Stomach (tissue), 4 donors: ENCODE results near the gene PALM3.

ENCODE experiments used
- EP300 ChIP-seq: sonication (generic); formaldehyde crosslinking; IDR thresholded peaks from one replicate; pipeline ENCODE4 v1.6.1; 2017; ENCODE audit warnings: antibody characterized with exemption
- POLR2A ChIP-seq, 4 donors: fragments of 450-650 bp; IDR thresholded peaks; one replicate each; pipeline ENCODE4 v1.6.1; 2016; ENCODE audit warnings: antibody characterized with exemption in 4 of 4, control low read depth in 2 of 4, mild to moderate bottlenecking in 1 of 4, moderate library complexity in 1 of 4
- POLR2AphosphoS5 ChIP-seq, 3 donors: sonication (generic); formaldehyde crosslinking; IDR thresholded peaks; one replicate each; pipeline ENCODE4 v1.6.1; 2016; ENCODE audit warnings: antibody characterized with exemption in 3 of 3
- TF ChIP-seq, protein P1 (sequence below), 7 experiments: fragments of 450-650 bp in 4 of 7; fragments of 200-600 bp in 3 of 7; sonication (generic) in 3 of 7; IDR thresholded peaks; one replicate each; pipeline ENCODE4 v1.5.1; 2016 to 2019; ENCODE audit warnings: antibody characterized with exemption in 7 of 7, control low read depth in 2 of 7, mild to moderate bottlenecking in 1 of 7

DNA sequence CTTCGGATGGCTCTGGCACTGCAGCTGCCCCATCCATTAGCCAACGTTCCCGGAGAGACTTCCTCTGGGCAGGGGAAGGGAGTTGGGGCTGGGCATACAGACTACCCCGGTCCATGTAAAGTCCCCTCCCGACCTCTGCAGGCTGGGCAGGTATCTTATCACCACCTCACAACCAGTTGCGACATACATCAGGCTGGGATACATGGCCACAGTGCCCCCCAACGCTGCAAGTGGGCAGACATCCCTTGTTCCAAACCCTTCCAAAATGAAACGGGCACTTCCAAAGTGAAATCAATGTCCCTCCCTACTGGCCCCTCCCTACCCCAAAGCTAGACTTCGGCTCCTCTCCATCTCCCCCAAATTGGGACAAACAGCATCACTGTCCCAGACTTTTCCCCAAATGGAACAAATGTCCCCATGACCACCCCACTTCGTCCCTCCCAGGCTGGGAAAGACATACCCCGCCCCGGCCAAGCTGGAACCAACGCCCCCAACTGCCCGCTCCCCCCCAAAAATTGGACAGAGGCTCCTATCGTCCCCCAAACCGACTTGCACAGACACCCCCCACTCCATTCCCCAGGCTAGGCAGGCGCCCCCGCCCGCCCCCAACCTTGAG lies 5.0 kb downstream of the PALM3 start:
- TF ChIP-seq, protein P1, sequence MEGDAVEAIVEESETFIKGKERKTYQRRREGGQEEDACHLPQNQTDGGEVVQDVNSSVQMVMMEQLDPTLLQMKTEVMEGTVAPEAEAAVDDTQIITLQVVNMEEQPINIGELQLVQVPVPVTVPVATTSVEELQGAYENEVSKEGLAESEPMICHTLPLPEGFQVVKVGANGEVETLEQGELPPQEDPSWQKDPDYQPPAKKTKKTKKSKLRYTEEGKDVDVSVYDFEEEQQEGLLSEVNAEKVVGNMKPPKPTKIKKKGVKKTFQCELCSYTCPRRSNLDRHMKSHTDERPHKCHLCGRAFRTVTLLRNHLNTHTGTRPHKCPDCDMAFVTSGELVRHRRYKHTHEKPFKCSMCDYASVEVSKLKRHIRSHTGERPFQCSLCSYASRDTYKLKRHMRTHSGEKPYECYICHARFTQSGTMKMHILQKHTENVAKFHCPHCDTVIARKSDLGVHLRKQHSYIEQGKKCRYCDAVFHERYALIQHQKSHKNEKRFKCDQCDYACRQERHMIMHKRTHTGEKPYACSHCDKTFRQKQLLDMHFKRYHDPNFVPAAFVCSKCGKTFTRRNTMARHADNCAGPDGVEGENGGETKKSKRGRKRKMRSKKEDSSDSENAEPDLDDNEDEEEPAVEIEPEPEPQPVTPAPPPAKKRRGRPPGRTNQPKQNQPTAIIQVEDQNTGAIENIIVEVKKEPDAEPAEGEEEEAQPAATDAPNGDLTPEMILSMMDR (IDR thresholded peaks at IDR 0.05): no peak
- TF ChIP-seq POLR2A (IDR thresholded peaks at IDR 0.05): no peak
- TF ChIP-seq EP300: no peak
- TF ChIP-seq POLR2AphosphoS5 (IDR thresholded peaks at IDR 0.05): no peak
